Right atrium auricular region (tissue), 2 donors: ENCODE results near the gene CNTN6. TPM values are rescaled to one million over a fixed set of nuclear protein-coding genes. Genes with fewer than 3 reads are reported as not detected.

Experiments
- DNase-seq: peaks from one replicate; pipeline ENCODE4 v3.0.0-alpha.2; 2019; ENCODE audit warnings: low spot score
- H3K27ac ChIP-seq, 2 donors: fragments of 200-600 bp; sonication (generic); 1 replicate in 1 of 2; 2 replicates in 1 of 2; pipeline ENCODE4 v1.5.1; 2016 to 2019
- H3K27me3 ChIP-seq, 2 donors: fragments of 200-600 bp; sonication (generic); one replicate each; pipeline versions ENCODE4 v1.5.1 to v1.6.0; 2017 to 2019
- H3K36me3 ChIP-seq: fragments of 200-600 bp; sonication (generic); one replicate; pipeline ENCODE4 v1.5.1; 2016
- H3K4me1 ChIP-seq, 2 donors: fragments of 200-600 bp; sonication (generic); one replicate each; pipeline versions ENCODE4 v1.5.1 to v1.6.0; 2017 to 2019
- H3K4me3 ChIP-seq, 2 donors: fragments of 200-600 bp; sonication (generic); 1 replicate in 1 of 2; 2 replicates in 1 of 2; pipeline ENCODE4 v1.5.1; 2017 to 2019; ENCODE audit warnings: mild to moderate bottlenecking in 1 of 2, moderate library complexity in 1 of 2
- H3K9me3 ChIP-seq, 2 donors: fragments of 200-600 bp; sonication (generic); one replicate each; pipeline ENCODE4 v1.5.1; 2019
- CTCF ChIP-seq, 2 donors: fragments of 200-600 bp; sonication (generic); IDR thresholded peaks; one replicate each; pipeline ENCODE4 v1.5.1; 2019; ENCODE audit warnings: antibody characterized with exemption in 2 of 2
- total RNA-seq, 2 donors: library from RNA; depleted of rRNA; stranded (reverse); fragments of >200 nt; gene quantifications; one replicate each; pipeline ENCODE4 v1.1.0, GENCODE V29; 2016

The CNTN6 gene
- total RNA-seq, 2 donors from 2014 or later = 0.28 TPM; not detected in 1

- no peak for TF ChIP-seq CTCF (IDR thresholded peaks at IDR 0.05)
- no peak for DNase-seq
These were observed 258.1 kb downstream of the CNTN6 start for GRCh38 chr3:1350885-1351284.

GRCh38 chr3:1355691-1356090 lies 262.9 kb downstream of the CNTN6 start:
- DNase-seq = no peak
- H3K4me1 ChIP-seq = no peaks in the 10 kb centered on the region
- no peak overlapping the region for H3K27ac ChIP-seq
- no peaks in the 10 kb centered on the region for H3K9me3 ChIP-seq
- H3K27me3 ChIP-seq = no peaks in the 10 kb centered on the region
- TF ChIP-seq CTCF (IDR thresholded peaks at IDR 0.05) = no peak
- H3K4me3 ChIP-seq = no peak overlapping the region
- H3K36me3 ChIP-seq = no peaks in the 10 kb centered on the region

More at GRCh38 chr3:1350885-1351284, 258.1 kb downstream of the CNTN6 start:
- H3K4me1 ChIP-seq = no peaks in the 10 kb centered on the region
- H3K4me3 ChIP-seq = no peak overlapping the region
- no peaks in the 10 kb centered on the region for H3K27me3 ChIP-seq
- no peaks in the 10 kb centered on the region for H3K9me3 ChIP-seq
- H3K36me3 ChIP-seq = no peaks in the 10 kb centered on the region
- no peak overlapping the region for H3K27ac ChIP-seq

- Histone ChIP-seq H3K4me3 (no peak overlapping the region), H3K9me3 (no peaks in the 10 kb centered on the region), H3K36me3 (no peaks in the 10 kb centered on the region), H3K27me3 (no peaks in the 10 kb centered on the region), H3K4me1 (no peaks in the 10 kb centered on the region), H3K27ac (no peak overlapping the region)
- TF ChIP-seq CTCF (IDR thresholded peaks at IDR 0.05) = no peak
- no peak for DNase-seq
These were observed 263.3 kb downstream of the CNTN6 start for GRCh38 chr3:1356101-1356500.

- no peak overlapping the region for H3K27ac ChIP-seq
These were observed 272.7 kb downstream of the CNTN6 start for GRCh38 chr3:1365528-1365927.

GRCh38 chr3:1374471-1374870 lies 281.6 kb downstream of the CNTN6 start:
- no peak for TF ChIP-seq CTCF (IDR thresholded peaks at IDR 0.05)

More at GRCh38 chr3:1365528-1365927, 272.7 kb downstream of the CNTN6 start:
- no peak for TF ChIP-seq CTCF (IDR thresholded peaks at IDR 0.05)
- no peak for DNase-seq
- Histone ChIP-seq H3K36me3 (no peaks in the 10 kb centered on the region), H3K9me3 (no peaks in the 10 kb centered on the region), H3K27me3 (no peaks in the 10 kb centered on the region), H3K4me1 (no peaks in the 10 kb centered on the region), H3K4me3 (no peak overlapping the region)

GRCh38 chr3:1375145-1375544 lies 282.3 kb downstream of the CNTN6 start:
- no peaks in the 10 kb centered on the region for H3K27me3 ChIP-seq
- H3K4me3 ChIP-seq = no peak overlapping the region
- TF ChIP-seq CTCF (IDR thresholded peaks at IDR 0.05) = no peak
- no peaks in the 10 kb centered on the region for H3K36me3 ChIP-seq
- no peaks in the 10 kb centered on the region for H3K4me1 ChIP-seq
- DNase-seq = no peak
- H3K27ac ChIP-seq = no peak overlapping the region
- no peaks in the 10 kb centered on the region for H3K9me3 ChIP-seq

More at GRCh38 chr3:1374471-1374870, 281.6 kb downstream of the CNTN6 start:
- Histone ChIP-seq H3K36me3 (no peaks in the 10 kb centered on the region), H3K9me3 (no peaks in the 10 kb centered on the region), H3K4me3 (no peak overlapping the region), H3K27ac (no peak overlapping the region), H3K27me3 (no peaks in the 10 kb centered on the region), H3K4me1 (no peaks in the 10 kb centered on the region)
- DNase-seq = no peak
